GM12878 (cell line): ENCODE data around the gene F10. TPM values are rescaled to one million over a fixed set of nuclear protein-coding genes. Genes with fewer than 3 reads are reported as not detected.

Experiments
- ATAC-seq: fragments of 200-7000 bp; cut with Tn5 transposase; 3 replicates; pipeline ENCODE4 v1.9.1; 2020; ENCODE audit warnings: mild to moderate bottlenecking, moderate library complexity
- BruUV-seq: library from RNA; stranded (reverse); fragments of 400-500 nt; replicated peaks from 2 replicates; lab custom pipeline; 2021; lab: Mats Ljungman, UMichigan
- CTCF ChIA-PET: fragments of 300-600 bp; sonication (Branson Sonifier 250); formaldehyde crosslinking; extraction: SDS; loops from one replicate; lab custom pipeline; 2021; ENCODE audit warnings: inconsistent platforms; lab: Yijun Ruan, JAX
- POLR2A ChIA-PET: fragments of 350-600 bp; formaldehyde crosslinking; extraction: SDS; loops from one replicate; lab custom pipeline; 2021; ENCODE audit warnings: inconsistent platforms; lab: Charles Lee
- RAD21 ChIA-PET: fragments of 300-600 bp; sonication (Branson Sonifier 250); formaldehyde crosslinking; loops from one replicate; lab custom pipeline; 2023; ENCODE audit warnings: antibody characterized with exemption; ENCODE audit not compliant: unreplicated experiment; lab: Charles Lee
- SMC1A ChIA-PET: fragments of 300-600 bp; sonication (Branson Sonifier 250); formaldehyde crosslinking; loops from one replicate; lab custom pipeline; 2023; ENCODE audit not compliant: unreplicated experiment, uncharacterized antibody; lab: Charles Lee
- DNase-seq: peaks from one replicate; pipeline ENCODE4 v3.0.0-alpha.2; 2011; ENCODE audit warnings: low read depth, low spot score
- FAIRE-seq: peaks from 3 replicates; lab custom pipeline; 2011; peaks lifted over from hg19 to GRCh38; lab: Jason Lieb, UNC
- H2AFZ ChIP-seq: 2 replicates; pipeline ENCODE4 v1.6.0; 2011; ENCODE audit warnings: low read depth, low read length, control low read depth; ENCODE audit not compliant: control insufficient read depth
- H3K27ac ChIP-seq: 2 replicates; pipeline ENCODE4 v1.5.1; 2011; ENCODE audit warnings: control low read depth; ENCODE audit not compliant: control insufficient read depth, insufficient read depth
- H3K27me3 ChIP-seq, 2 experiments: replicated peaks in 1 of 2; 2 replicates each; pipeline versions ENCODE4 v1.6.0 to v1.6.1; 2011; ENCODE audit warnings: low read length in 1 of 2; ENCODE audit not compliant: control insufficient read depth in 2 of 2, insufficient read depth in 2 of 2
- H3K36me3 ChIP-seq, 2 experiments: 2 replicates each; pipeline ENCODE4 v1.5.1; 2011; ENCODE audit warnings: low read length in 1 of 2; ENCODE audit not compliant: control insufficient read depth in 2 of 2, insufficient read depth in 2 of 2
- H3K4me1 ChIP-seq: 2 replicates; pipeline ENCODE4 v1.6.1; 2011; ENCODE audit warnings: mild to moderate bottlenecking, low read length, moderate library complexity, mixed read lengths; ENCODE audit not compliant: control insufficient read depth, insufficient read depth
- H3K4me2 ChIP-seq: 2 replicates; pipeline ENCODE4 v1.6.0; 2011; ENCODE audit warnings: control low read depth; ENCODE audit not compliant: control insufficient read depth, insufficient read depth
- H3K4me3 ChIP-seq: fragments of 200-600 bp; sonication (generic); 2 replicates; pipeline ENCODE4 v1.5.1; 2016
- H3K79me2 ChIP-seq: 2 replicates; pipeline ENCODE4 v1.6.0; 2011; ENCODE audit warnings: low read length; ENCODE audit not compliant: control insufficient read depth, insufficient read depth
- H3K9ac ChIP-seq: 2 replicates; pipeline ENCODE4 v1.8.0; 2011; ENCODE audit warnings: low read length, control low read depth, mixed read lengths; ENCODE audit not compliant: control insufficient read depth, insufficient read depth
- H3K9me3 ChIP-seq: replicated peaks from 3 replicates; pipeline ENCODE4 v1.5.1; 2011; ENCODE audit warnings: mild to moderate bottlenecking, low read length; ENCODE audit not compliant: control insufficient read depth, insufficient read depth
- H4K20me1 ChIP-seq: 2 replicates; pipeline ENCODE4 v1.6.0; 2011; ENCODE audit not compliant: control insufficient read depth, insufficient read depth
- BHLHE40 ChIP-seq, 2 experiments: fragments of 450-650 bp in 1 of 2; IDR thresholded peaks; 2 replicates each; pipeline ENCODE4 v1.6.1; 2011 to 2017; ENCODE audit warnings: low read depth in 2 of 2, borderline replicate concordance in 1 of 2, improper control_type of control experiment in 1 of 2, low read length in 1 of 2, mild to moderate bottlenecking in 1 of 2
- HDGF ChIP-seq: fragments of 450-650 bp; IDR thresholded peaks from 2 replicates; pipeline ENCODE4 v1.6.1; 2016; ENCODE audit warnings: antibody characterized with exemption
- MXI1 ChIP-seq: fragments of 150-350 bp; IDR thresholded peaks from 2 replicates; pipeline ENCODE4 v1.6.1; 2011; ENCODE audit warnings: low read depth, mild to moderate bottlenecking, inconsistent platforms, low read length, improper control_type of control experiment
- NFXL1 ChIP-seq: fragments of 450-650 bp; IDR thresholded peaks from 2 replicates; pipeline ENCODE4 v1.6.1; 2017; ENCODE audit warnings: antibody characterized with exemption, mild to moderate bottlenecking, borderline replicate concordance
- NR2C2 ChIP-seq: IDR thresholded peaks from 2 replicates; pipeline ENCODE4 v1.6.1; 2011; ENCODE audit warnings: borderline replicate concordance, low read depth; ENCODE audit not compliant: control insufficient read depth, insufficient read length
- STAT1 ChIP-seq: fragments of 450-650 bp; conservative IDR thresholded peaks from 2 replicates; pipeline ENCODE4 v1.6.1; 2014; ENCODE audit warnings: antibody characterized with exemption, mild to moderate bottlenecking
- WRNIP1 ChIP-seq: IDR thresholded peaks from 2 replicates; pipeline ENCODE4 v1.6.1; 2011; ENCODE audit warnings: low read depth, low read length, improper control_type of control experiment, borderline replicate concordance
- WGBS: methylation state at CpG from one replicate; pipeline ENCODE4 v1.1.6; 2016; ENCODE audit warnings: low lambda C conversion rate; ENCODE audit not compliant: insufficient replicate concordance, insufficient coverage; ENCODE audit errors: missing lambda C conversion rate; 5-methylcytosine and 5-hydroxymethylcytosine counted together
- in situ Hi-C: fragments of 300-500 bp; cut with MboI; formaldehyde crosslinking; loops from 9 replicates; pipeline ENCODE4 v1.14.3; 2018; ENCODE audit warnings: mixed read lengths
- intact Hi-C: fragments of 100-400 bp; cut with micrococcal nuclease; formaldehyde crosslinking; loops from one replicate; pipeline ENCODE4 v1.14.2; 2022; ENCODE audit not compliant: unreplicated experiment
- polyA plus RNA-seq, 11 experiments: library from polyadenylated mRNA; depleted of rRNA in 4 of 11; unstranded in 6 of 11; stranded (reverse) in 5 of 11; fragments of >200 nt; fragmentation: Nextera tagmentation in 4 of 11; fragmentation: Illumina TruSeq in 1 of 11; extraction: Ambion mirVana in 4 of 11; extraction: Trizol in 1 of 11; gene quantifications; 1 replicate in 1 of 11; 2 replicates in 10 of 11; pipeline versions ENCODE4 v1.2.1 to v1.2.3, GENCODE V29; 2011 to 2016; ENCODE audit warnings: inconsistent platforms in 2 of 11, missing spikeins in 2 of 11, low read depth in 1 of 11
- total RNA-seq, 4 experiments: library from RNA; depleted of rRNA in 3 of 4; stranded (reverse); fragments of >200 nt in 3 of 4; fragmentation: Illumina TruSeq in 1 of 4; extraction: Trizol in 1 of 4; gene quantifications; 2 replicates each; pipeline versions ENCODE4 v1.2.1 to v1.2.3, GENCODE V29; 2013 to 2021
- TF ChIP-seq, protein P1 (sequence below): fragments of 450-650 bp; IDR thresholded peaks from 2 replicates; pipeline ENCODE4 v1.6.1; 2017; ENCODE audit warnings: mild to moderate bottlenecking, moderate library complexity

F10 gene
- total and polyA plus RNA-seq, 10 of the 15 experiments (the other 5 are each of a cell fraction or from before 2014, with no cell fraction given), result not detected

DNA sequence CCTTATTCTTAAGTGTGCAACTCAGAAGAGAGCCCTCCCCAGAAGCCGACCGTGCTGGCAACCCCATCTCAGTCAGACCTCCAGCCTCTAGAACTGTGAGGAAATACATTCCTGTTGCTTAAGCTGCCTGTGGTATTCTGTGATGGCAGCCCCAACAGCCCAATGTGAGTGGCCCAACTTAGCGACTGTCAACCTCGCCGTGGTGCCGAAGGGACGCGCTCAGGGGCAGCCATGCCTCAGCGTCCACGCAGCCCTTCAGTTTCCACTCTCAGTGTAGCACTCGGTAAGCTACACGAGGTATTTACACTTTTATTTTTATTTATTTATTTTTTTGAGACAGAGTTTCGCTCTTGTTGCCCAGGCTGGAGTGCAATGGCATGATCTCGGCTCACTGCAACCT is 54.2 kb downstream of the F10 start:
- Histone ChIP-seq H4K20me1 (no peaks in the 10 kb centered on the region), H2AFZ (no peak overlapping the region), H3K4me1 (no peaks in the 10 kb centered on the region), H3K4me3 (no peak overlapping the region), H3K9ac (no peak overlapping the region), H3K79me2 (no peaks in the 10 kb centered on the region), H3K27ac (no peak overlapping the region; the same call in 1 of the 2 replicates), H3K27me3 (no peaks in the 10 kb centered on the region), H3K4me2 (no peak overlapping the region), H3K36me3 (peaks cover 19 to 29% of the 10 kb centered on the region in 2 experiments)
- in situ Hi-C loops, result no loop called here
- intact Hi-C loops, result no loop called here
- no peak for DNase-seq
- no peak for ATAC-seq
- ChIA-PET SMC1A (no interaction called here), POLR2A (no interaction called here), CTCF (no interaction called here), RAD21 (no interaction called here)
- 97% methylated on average over 14 of the region's 14 CpGs for WGBS
- BruUV-seq, result no TSS peak
- TF ChIP-seq NR2C2 (no peak), WRNIP1 (no peak)
- TF ChIP-seq, all 136 proteins: peak for 0
- H3K9me3 ChIP-seq, result no peaks in the 10 kb centered on the region; the same call in 2 of the 3 replicates
- no peak for FAIRE-seq

DNA sequence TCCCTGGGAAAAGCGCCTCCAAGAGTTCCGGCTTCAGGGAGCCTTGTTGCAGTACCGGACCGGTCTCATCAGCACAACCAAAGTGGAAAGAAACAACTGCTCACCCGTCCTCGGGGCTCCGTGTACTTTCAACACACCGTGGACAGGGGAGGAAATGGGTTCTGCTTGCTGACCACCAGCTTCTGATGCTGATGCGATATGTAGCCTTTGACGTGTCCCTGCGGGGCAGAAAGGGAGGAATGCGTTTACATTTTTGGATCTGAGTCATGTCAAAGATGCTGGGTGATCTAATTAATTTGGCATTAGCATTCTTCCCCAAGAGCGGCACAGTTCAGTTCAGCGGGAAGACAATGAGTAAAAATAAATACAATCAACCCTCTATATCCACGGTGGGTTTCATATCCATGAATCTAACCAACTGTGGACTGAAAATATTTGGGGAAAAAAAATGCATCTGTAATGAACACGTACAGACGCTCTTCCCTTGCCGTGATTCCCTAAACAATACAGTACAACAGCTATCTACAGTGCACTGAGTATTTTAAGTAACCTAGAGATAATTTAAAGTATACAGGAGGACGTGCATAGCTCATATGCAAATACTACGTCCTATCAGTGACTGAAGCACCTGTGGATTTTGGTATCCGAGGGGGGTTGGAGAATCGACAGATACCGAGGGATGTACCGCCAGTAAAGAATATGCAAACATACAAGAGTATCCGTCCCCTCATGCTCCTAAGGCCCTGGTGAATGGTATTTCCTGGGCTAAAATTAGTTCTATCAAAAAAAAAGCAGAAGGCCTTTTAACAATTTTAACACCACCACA is 55.7 kb downstream of the F10 start:
- in situ Hi-C loops (no loop called here), intact Hi-C loops (no loop called here)
- Histone ChIP-seq H3K27me3 (no peaks in the 10 kb centered on the region), H3K79me2 (no peaks in the 10 kb centered on the region), H3K9me3 (no peaks in the 10 kb centered on the region; the same call in 2 of the 3 replicates), H3K27ac (no peak overlapping the region), H3K9ac (no peak overlapping the region), H4K20me1 (no peaks in the 10 kb centered on the region), H3K4me3 (no peak overlapping the region), H3K4me1 (no peaks in the 10 kb centered on the region), H2AFZ (no peak overlapping the region), H3K36me3 (peaks cover 22 to 32% of the 10 kb centered on the region in 2 experiments), H3K4me2 (no peak overlapping the region)
- WGBS, result 89% methylated on average over 25 of the region's 25 CpGs
- BruUV-seq, result no TSS peak
- SMC1A ChIA-PET, result interaction anchor here (0.6 to 1.0 kb wide), 3 partner anchors 9 to 16 kb away, joined by 3 to 4 read pairs (median 3); no protein-coding TSS in a partner anchor
- ATAC-seq (no peak), DNase-seq (no peak), FAIRE-seq (no peak)
- RAD21 ChIA-PET, result no interaction called here
- CTCF ChIA-PET, result interaction anchor here (0.7 kb wide), 1 partner anchor 326 kb away, joined by 4 read pairs; no protein-coding TSS in a partner anchor
- POLR2A ChIA-PET, result no interaction called here
- no peak for TF ChIP-seq STAT1
- no peak for TF ChIP-seq NFXL1
- no peak for TF ChIP-seq HDGF
- TF ChIP-seq, protein P1, sequence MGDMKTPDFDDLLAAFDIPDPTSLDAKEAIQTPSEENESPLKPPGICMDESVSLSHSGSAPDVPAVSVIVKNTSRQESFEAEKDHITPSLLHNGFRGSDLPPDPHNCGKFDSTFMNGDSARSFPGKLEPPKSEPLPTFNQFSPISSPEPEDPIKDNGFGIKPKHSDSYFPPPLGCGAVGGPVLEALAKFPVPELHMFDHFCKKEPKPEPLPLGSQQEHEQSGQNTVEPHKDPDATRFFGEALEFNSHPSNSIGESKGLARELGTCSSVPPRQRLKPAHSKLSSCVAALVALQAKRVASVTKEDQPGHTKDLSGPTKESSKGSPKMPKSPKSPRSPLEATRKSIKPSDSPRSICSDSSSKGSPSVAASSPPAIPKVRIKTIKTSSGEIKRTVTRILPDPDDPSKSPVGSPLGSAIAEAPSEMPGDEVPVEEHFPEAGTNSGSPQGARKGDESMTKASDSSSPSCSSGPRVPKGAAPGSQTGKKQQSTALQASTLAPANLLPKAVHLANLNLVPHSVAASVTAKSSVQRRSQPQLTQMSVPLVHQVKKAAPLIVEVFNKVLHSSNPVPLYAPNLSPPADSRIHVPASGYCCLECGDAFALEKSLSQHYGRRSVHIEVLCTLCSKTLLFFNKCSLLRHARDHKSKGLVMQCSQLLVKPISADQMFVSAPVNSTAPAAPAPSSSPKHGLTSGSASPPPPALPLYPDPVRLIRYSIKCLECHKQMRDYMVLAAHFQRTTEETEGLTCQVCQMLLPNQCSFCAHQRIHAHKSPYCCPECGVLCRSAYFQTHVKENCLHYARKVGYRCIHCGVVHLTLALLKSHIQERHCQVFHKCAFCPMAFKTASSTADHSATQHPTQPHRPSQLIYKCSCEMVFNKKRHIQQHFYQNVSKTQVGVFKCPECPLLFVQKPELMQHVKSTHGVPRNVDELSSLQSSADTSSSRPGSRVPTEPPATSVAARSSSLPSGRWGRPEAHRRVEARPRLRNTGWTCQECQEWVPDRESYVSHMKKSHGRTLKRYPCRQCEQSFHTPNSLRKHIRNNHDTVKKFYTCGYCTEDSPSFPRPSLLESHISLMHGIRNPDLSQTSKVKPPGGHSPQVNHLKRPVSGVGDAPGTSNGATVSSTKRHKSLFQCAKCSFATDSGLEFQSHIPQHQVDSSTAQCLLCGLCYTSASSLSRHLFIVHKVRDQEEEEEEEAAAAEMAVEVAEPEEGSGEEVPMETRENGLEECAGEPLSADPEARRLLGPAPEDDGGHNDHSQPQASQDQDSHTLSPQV, result no peak
- no peak for TF ChIP-seq MXI1
- TF ChIP-seq BHLHE40 (IDR thresholded peaks at IDR 0.05; ENCODE audit: borderline replicate concordance in 1 of 2, low read depth in 2 of 2, low read length in 1 of 2), result no peak
